CD8-positive, alpha-beta memory T cell (primary cell): Measurements from ENCODE around the gene TMEM170A. TPM values are rescaled to one million over a fixed set of nuclear protein-coding genes. Genes with fewer than 3 reads are reported as not detected.

Experiments used
- polyA plus RNA-seq: library from polyadenylated mRNA; unstranded; fragments of 300-500 nt; fragmentation: Illumina TruSeq; gene quantifications from one replicate; pipeline ENCODE4 v1.2.3, GENCODE V29; 2021
- total RNA-seq, 2 experiments: library from RNA; stranded (reverse); gene quantifications; one replicate each; pipeline ENCODE4 v1.2.3, GENCODE V29; 2021

Gene TMEM170A
- total and polyA plus RNA-seq, 3 experiments from 2014 or later, result 40.9 to 41.8 (median 41.7) TPM

Other genes with a start within 250 kb of the TMEM170A start
- not detected for gene CTRB1, start 245.7 kb downstream of the TMEM170A start, total RNA-seq
- not detected for gene CTRB1, start 245.7 kb downstream of the TMEM170A start, polyA plus RNA-seq
- under 1 TPM; 0.88 to 0.95 TPM for gene BCAR1, start 213.1 kb downstream of the TMEM170A start, total RNA-seq
- not detected for gene BCAR1, start 213.1 kb downstream of the TMEM170A start, polyA plus RNA-seq
- 10 to 100 TPM; 34.2 to 39.1 TPM for gene CFDP1, start 31.2 kb downstream of the TMEM170A start, total RNA-seq
- 33.8 TPM for gene CFDP1, start 31.2 kb downstream of the TMEM170A start, polyA plus RNA-seq
- under 1 TPM; 0.04 to 0.11 TPM for gene CHST6, start 30.8 kb upstream of the TMEM170A start, total RNA-seq
- not detected for gene CHST6, start 30.8 kb upstream of the TMEM170A start, polyA plus RNA-seq
- gene CHST5, start 71.4 kb upstream of the TMEM170A start, total RNA-seq, result not detected
- not detected for gene CHST5, start 71.4 kb upstream of the TMEM170A start, polyA plus RNA-seq
- 1 to 10 TPM; 5.3 to 5.4 TPM for gene TMEM231, start 91.6 kb upstream of the TMEM170A start, total RNA-seq
- 3.4 TPM for gene TMEM231, start 91.6 kb upstream of the TMEM170A start, polyA plus RNA-seq
- 10 to 100 TPM; 61.7 to 66.2 TPM for gene GABARAPL2, start 101.7 kb upstream of the TMEM170A start, total RNA-seq
- gene GABARAPL2, start 101.7 kb upstream of the TMEM170A start, polyA plus RNA-seq, result 331 TPM
- gene ADAT1, start 158.6 kb upstream of the TMEM170A start, total RNA-seq, result 10 to 100 TPM; 57.9 to 59.8 TPM
- gene ADAT1, start 158.6 kb upstream of the TMEM170A start, polyA plus RNA-seq, result 70.5 TPM
- gene KARS1, start 183.0 kb upstream of the TMEM170A start, total RNA-seq, result 100 to 1,000 TPM; 291 to 307 TPM
- 258 TPM for gene KARS1, start 183.0 kb upstream of the TMEM170A start, polyA plus RNA-seq
- gene TERF2IP, start 183.1 kb upstream of the TMEM170A start, total RNA-seq, result 10 to 100 TPM; 90.6 to 91.0 TPM
- 209 TPM for gene TERF2IP, start 183.1 kb upstream of the TMEM170A start, polyA plus RNA-seq
- gene CPHXL2, start 212.3 kb upstream of the TMEM170A start, total RNA-seq, result not detected
- gene CPHXL2, start 212.3 kb upstream of the TMEM170A start, polyA plus RNA-seq, result not detected
- not detected for gene DUXB, start 236.8 kb upstream of the TMEM170A start, total RNA-seq
- not detected for gene DUXB, start 236.8 kb upstream of the TMEM170A start, polyA plus RNA-seq